Liver (tissue), 9 donors: ENCODE results near the gene MOB1B. TPM values are rescaled to one million over a fixed set of nuclear protein-coding genes. Genes with fewer than 3 reads are reported as not detected.

Experiments
- DNase-seq: peaks from one replicate; pipeline ENCODE4 v3.0.0-alpha.2; 2017; ENCODE audit warnings: low spot score
- H3K27ac ChIP-seq, 2 donors: one replicate each; pipeline ENCODE4 v1.7.0; 2013; ENCODE audit warnings: inconsistent platforms in 2 of 2, low read length in 2 of 2, control low read depth in 1 of 2, low read depth in 1 of 2, mild to moderate bottlenecking in 1 of 2
- H3K27me3 ChIP-seq, 4 donors: one replicate each; pipeline versions ENCODE4 v1.6.1 to v1.7.0; 2013; ENCODE audit warnings: low read length in 3 of 4, inconsistent platforms in 1 of 4, mild to moderate bottlenecking in 1 of 4, moderate library complexity in 1 of 4; ENCODE audit not compliant: control insufficient read depth in 4 of 4, insufficient read depth in 4 of 4
- H3K36me3 ChIP-seq, 4 donors: one replicate each; pipeline versions ENCODE4 v1.6.1 to v1.7.0; 2013; ENCODE audit warnings: low read length in 3 of 4, mild to moderate bottlenecking in 3 of 4, low read depth in 1 of 4, moderate library complexity in 1 of 4; ENCODE audit not compliant: control insufficient read depth in 4 of 4, insufficient read depth in 3 of 4
- H3K4me1 ChIP-seq, 4 donors: one replicate each; pipeline versions ENCODE4 v1.6.1 to v1.7.0; 2013; ENCODE audit warnings: low read length in 3 of 4, mild to moderate bottlenecking in 3 of 4, moderate library complexity in 1 of 4; ENCODE audit not compliant: control insufficient read depth in 4 of 4, insufficient read depth in 4 of 4
- H3K4me3 ChIP-seq, 3 donors: one replicate each; pipeline versions ENCODE4 v1.6.1 to v1.7.0; 2013; ENCODE audit warnings: low read length in 3 of 3, control low read depth in 1 of 3, low read depth in 1 of 3, mild to moderate bottlenecking in 1 of 3
- H3K9ac ChIP-seq, 2 donors: one replicate each; pipeline ENCODE4 v1.7.0; 2013; ENCODE audit warnings: low read length in 2 of 2, mild to moderate bottlenecking in 2 of 2, moderate library complexity in 2 of 2, control low read depth in 1 of 2, low read depth in 1 of 2
- H3K9me3 ChIP-seq, 4 donors: one replicate each; pipeline versions ENCODE4 v1.6.1 to v1.7.0; 2013; ENCODE audit warnings: low read length in 3 of 4; ENCODE audit not compliant: control insufficient read depth in 4 of 4
- CTCF ChIP-seq: fragments of 150-350 bp; IDR thresholded peaks from 2 replicates; pipeline ENCODE4 v1.5.1; 2017; ENCODE audit warnings: improper control_type of control experiment, low read depth, low read length; ENCODE audit not compliant: missing input control
- EGR1 ChIP-seq, 2 donors: IDR thresholded peaks; 2 replicates each; pipeline ENCODE4 v1.6.1; 2016 to 2018; ENCODE audit warnings: antibody characterized with exemption in 2 of 2, low read depth in 2 of 2
- FOXA2 ChIP-seq: IDR thresholded peaks from 2 replicates; pipeline ENCODE4 v1.6.1; 2016; ENCODE audit warnings: antibody characterized with exemption
- GABPA ChIP-seq, 2 donors: IDR thresholded peaks in 1 of 2; conservative IDR thresholded peaks in 1 of 2; 2 replicates each; pipeline ENCODE4 v1.6.1; 2016; ENCODE audit warnings: antibody characterized with exemption in 2 of 2, mild to moderate bottlenecking in 1 of 2, moderate library complexity in 1 of 2
- HNF4G ChIP-seq: IDR thresholded peaks from 2 replicates; pipeline ENCODE4 v1.6.1; 2016; ENCODE audit warnings: antibody characterized with exemption
- JUND ChIP-seq, 2 donors: IDR thresholded peaks; 2 replicates each; pipeline ENCODE4 v1.6.1; 2016; ENCODE audit warnings: antibody characterized with exemption in 2 of 2
- MAX ChIP-seq: IDR thresholded peaks from 2 replicates; pipeline ENCODE4 v1.6.1; 2016; ENCODE audit warnings: antibody characterized with exemption
- NR2F2 ChIP-seq: IDR thresholded peaks from 2 replicates; pipeline ENCODE4 v1.6.1; 2016; ENCODE audit warnings: antibody characterized with exemption
- RAD21 ChIP-seq, 2 donors: IDR thresholded peaks; 2 replicates each; pipeline ENCODE4 v1.6.1; 2016; ENCODE audit warnings: antibody characterized with exemption in 2 of 2, mild to moderate bottlenecking in 2 of 2
- RXRA ChIP-seq, 2 donors: IDR thresholded peaks; 2 replicates each; pipeline ENCODE4 v1.6.1; 2017 to 2018; ENCODE audit warnings: antibody characterized with exemption in 2 of 2, mild to moderate bottlenecking in 1 of 2
- SP1 ChIP-seq: IDR thresholded peaks from 2 replicates; pipeline ENCODE4 v1.6.1; 2018; ENCODE audit warnings: antibody characterized with exemption, mild to moderate bottlenecking
- TAF1 ChIP-seq: conservative IDR thresholded peaks from 2 replicates; pipeline ENCODE4 v1.6.1; 2016; ENCODE audit warnings: antibody characterized with exemption, mild to moderate bottlenecking
- YY1 ChIP-seq: IDR thresholded peaks from 2 replicates; pipeline ENCODE4 v1.6.1; 2016; ENCODE audit warnings: antibody characterized with exemption, mild to moderate bottlenecking
- WGBS: extraction: QIAGEN DNeasy Blood & Tissue Kit; methylation state at CpG from one replicate; pipeline ENCODE4 v1.1.7; 2013; 5-methylcytosine and 5-hydroxymethylcytosine counted together
- polyA plus RNA-seq, 2 donors: library from polyadenylated mRNA; stranded (reverse) in 1 of 2; unstranded in 1 of 2; fragments of 200-250 nt in 1 of 2; fragments of >200 nt in 1 of 2; fragmentation: Nextera tagmentation in 1 of 2; extraction: Ambion mirVana in 1 of 2; gene quantifications; one replicate each; pipeline versions ENCODE4 v1.2.1 to v1.2.3, GENCODE V29; 2013 to 2015
- total RNA-seq, 2 donors: library from RNA; depleted of rRNA; stranded (reverse); fragments of >200 nt; gene quantifications; one replicate each; pipeline ENCODE4 v1.2.3, GENCODE V29; 2014
- TF ChIP-seq, protein P1 (sequence below): IDR thresholded peaks from 2 replicates; pipeline ENCODE4 v1.6.1; 2016; ENCODE audit warnings: antibody characterized with exemption
- TF ChIP-seq, protein P2 (sequence below): IDR thresholded peaks from 2 replicates; pipeline ENCODE4 v1.6.1; 2016; ENCODE audit warnings: antibody characterized with exemption
- donor health status: healthy.
- donor health status: healthy.
- donor health status: healthy.
- donor health status: healthy.
- donor health status: healthy.

MOB1B gene
- total RNA-seq (10 to 100 TPM in 1 of 2 donors, 1 to 10 TPM in 1; 5.0 to 69.0 TPM), polyA plus RNA-seq (1 to 10 TPM; 2.1 to 2.4 TPM)

GRCh38 chr4:70901984-70902576 is at the start of gene MOB1B:
TSS of gene MOB1B (plus strand) at chr4:70902369. CDS start at chr4:70902537, 168 bp downstream.
- WGBS: under 1% methylated on average over 47 of the region's 47 CpGs
- TF ChIP-seq NR2F2: no peak
- TF ChIP-seq, protein P1, sequence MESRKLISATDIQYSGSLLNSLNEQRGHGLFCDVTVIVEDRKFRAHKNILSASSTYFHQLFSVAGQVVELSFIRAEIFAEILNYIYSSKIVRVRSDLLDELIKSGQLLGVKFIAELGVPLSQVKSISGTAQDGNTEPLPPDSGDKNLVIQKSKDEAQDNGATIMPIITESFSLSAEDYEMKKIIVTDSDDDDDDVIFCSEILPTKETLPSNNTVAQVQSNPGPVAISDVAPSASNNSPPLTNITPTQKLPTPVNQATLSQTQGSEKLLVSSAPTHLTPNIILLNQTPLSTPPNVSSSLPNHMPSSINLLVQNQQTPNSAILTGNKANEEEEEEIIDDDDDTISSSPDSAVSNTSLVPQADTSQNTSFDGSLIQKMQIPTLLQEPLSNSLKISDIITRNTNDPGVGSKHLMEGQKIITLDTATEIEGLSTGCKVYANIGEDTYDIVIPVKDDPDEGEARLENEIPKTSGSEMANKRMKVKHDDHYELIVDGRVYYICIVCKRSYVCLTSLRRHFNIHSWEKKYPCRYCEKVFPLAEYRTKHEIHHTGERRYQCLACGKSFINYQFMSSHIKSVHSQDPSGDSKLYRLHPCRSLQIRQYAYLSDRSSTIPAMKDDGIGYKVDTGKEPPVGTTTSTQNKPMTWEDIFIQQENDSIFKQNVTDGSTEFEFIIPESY: peak; percentile 89
- peak in 1 of 2 donors; percentile 32 for TF ChIP-seq RAD21 (IDR thresholded peaks at IDR 0.05)
- no peak for TF ChIP-seq JUND (IDR thresholded peaks at IDR 0.05)
- TF ChIP-seq TAF1: no peak
- peak; percentile 33 for TF ChIP-seq YY1
- TF ChIP-seq SP1: no peak
- no peak for TF ChIP-seq MAX
- no peak for TF ChIP-seq FOXA2
- no peak for TF ChIP-seq RXRA (IDR thresholded peaks at IDR 0.05)
- TF ChIP-seq CTCF: peak; percentile 40
- no peak for TF ChIP-seq GABPA (IDR thresholded peaks at IDR 0.05 in 1 of 2, conservative IDR thresholded peaks at IDR 0.05 in 1 of 2)
- TF ChIP-seq EGR1 (IDR thresholded peaks at IDR 0.05; ENCODE audit: low read depth in 2 of 2): no peak
- TF ChIP-seq HNF4G: no peak
- TF ChIP-seq, protein P2, sequence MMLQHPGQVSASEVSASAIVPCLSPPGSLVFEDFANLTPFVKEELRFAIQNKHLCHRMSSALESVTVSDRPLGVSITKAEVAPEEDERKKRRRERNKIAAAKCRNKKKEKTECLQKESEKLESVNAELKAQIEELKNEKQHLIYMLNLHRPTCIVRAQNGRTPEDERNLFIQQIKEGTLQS: no peak
- no peaks in the 10 kb centered on the region for H3K9me3 ChIP-seq
- peaks cover 0 to 3% (median 0%) of the 10 kb centered on the region in 4 donors for H3K36me3 ChIP-seq
- peaks cover 0 to 16% (median 8%) of the 10 kb centered on the region in 4 donors for H3K4me1 ChIP-seq
- H3K9ac ChIP-seq: peak within 1 kb of the TSS; percentile 63 to 74
- DNase-seq: peak; percentile 85
- peak within 1 kb of the TSS; percentile 69 to 74 for H3K27ac ChIP-seq
- H3K27me3 ChIP-seq: no peaks in the 10 kb centered on the region
- H3K4me3 ChIP-seq: peak within 1 kb of the TSS; percentile 81 to 95 (median 85)

DNA sequence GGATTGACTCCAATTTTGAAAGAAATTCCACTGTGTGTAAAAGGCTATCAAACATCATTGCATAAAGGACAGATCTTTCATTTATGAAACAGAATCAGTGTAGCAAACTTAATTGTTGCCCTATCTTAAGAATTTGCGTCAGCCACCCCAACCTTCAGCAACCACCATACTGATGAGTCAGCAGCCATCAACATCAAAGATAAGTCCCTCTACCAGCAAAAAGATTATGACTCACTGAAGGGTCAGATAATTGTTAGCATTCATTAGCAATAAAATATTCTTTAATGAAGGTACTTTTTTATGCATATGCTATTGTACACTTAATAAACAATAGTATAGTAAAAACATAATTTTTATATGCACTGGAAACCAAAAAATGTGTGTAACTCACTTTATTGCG is 46.7 kb upstream of the MOB1B start:
- Histone ChIP-seq H3K36me3 (no peaks in the 10 kb centered on the region), H3K9ac (no peak overlapping the region), H3K27ac (no peak overlapping the region), H3K27me3 (no peaks in the 10 kb centered on the region), H3K9me3 (no peaks in the 10 kb centered on the region), H3K4me1 (no peaks in the 10 kb centered on the region), H3K4me3 (no peak overlapping the region)
- no peak for DNase-seq
- no peak for TF ChIP-seq TAF1
- TF ChIP-seq YY1: no peak
- no peak for TF ChIP-seq CTCF
- 97% methylated on average over 2 of the region's 2 CpGs for WGBS
